Fibroblast of lung (primary cell): ENCODE results near the gene KRT6C.

Source experiments
- EZH2 ChIP-seq: IDR thresholded peaks from 2 replicates; pipeline ENCODE4 v1.5.1; 2012; ENCODE audit warnings: low read length, control low read depth, mild to moderate bottlenecking; ENCODE audit errors: missing control alignments
- TF ChIP-seq, protein P1 (sequence below), 2 donors: IDR thresholded peaks in 1 of 2; conservative IDR thresholded peaks in 1 of 2; 1 replicate in 1 of 2; 2 replicates in 1 of 2; pipeline ENCODE4 v1.5.1; 2011 to 2012; ENCODE audit warnings: low read length in 2 of 2, control low read depth in 1 of 2, inconsistent platforms in 1 of 2, low read depth in 1 of 2, mild to moderate bottlenecking in 1 of 2

DNA sequence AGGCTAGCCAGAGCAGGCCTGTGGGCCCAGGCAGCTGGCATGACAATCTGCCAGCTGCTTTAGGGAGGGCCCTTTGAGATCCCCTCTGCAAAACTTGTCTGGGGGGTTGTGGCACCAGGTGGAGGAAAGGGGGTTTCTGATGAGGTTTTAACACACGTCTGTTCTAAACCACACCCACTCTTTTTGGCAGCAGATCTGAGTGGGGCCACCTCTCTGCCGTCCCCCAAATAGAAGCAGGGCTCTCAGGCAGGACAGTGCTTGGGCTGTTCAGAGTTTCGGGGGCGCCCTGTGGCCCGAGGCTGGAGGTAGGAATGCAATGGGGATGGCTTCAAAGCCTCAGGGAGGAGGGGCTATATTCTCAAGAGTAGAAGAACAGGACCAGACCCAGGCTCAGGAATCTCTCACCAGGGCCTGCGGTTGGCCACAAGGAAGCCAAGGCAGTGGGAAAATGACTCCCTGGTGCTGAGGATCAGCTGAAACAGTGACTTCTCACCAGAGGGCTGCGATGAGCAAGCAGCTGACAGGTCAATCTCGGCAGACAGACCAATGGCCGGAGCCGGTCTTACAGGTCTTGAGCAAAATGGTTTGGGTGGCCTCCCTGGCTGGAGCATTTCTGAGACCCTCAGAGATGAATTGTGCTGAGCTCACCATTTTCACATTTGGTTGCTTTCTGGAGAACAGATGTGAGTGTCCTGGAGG lies 48.1 kb upstream of the KRT6C start:
- no peak for TF ChIP-seq EZH2
- TF ChIP-seq, protein P1, sequence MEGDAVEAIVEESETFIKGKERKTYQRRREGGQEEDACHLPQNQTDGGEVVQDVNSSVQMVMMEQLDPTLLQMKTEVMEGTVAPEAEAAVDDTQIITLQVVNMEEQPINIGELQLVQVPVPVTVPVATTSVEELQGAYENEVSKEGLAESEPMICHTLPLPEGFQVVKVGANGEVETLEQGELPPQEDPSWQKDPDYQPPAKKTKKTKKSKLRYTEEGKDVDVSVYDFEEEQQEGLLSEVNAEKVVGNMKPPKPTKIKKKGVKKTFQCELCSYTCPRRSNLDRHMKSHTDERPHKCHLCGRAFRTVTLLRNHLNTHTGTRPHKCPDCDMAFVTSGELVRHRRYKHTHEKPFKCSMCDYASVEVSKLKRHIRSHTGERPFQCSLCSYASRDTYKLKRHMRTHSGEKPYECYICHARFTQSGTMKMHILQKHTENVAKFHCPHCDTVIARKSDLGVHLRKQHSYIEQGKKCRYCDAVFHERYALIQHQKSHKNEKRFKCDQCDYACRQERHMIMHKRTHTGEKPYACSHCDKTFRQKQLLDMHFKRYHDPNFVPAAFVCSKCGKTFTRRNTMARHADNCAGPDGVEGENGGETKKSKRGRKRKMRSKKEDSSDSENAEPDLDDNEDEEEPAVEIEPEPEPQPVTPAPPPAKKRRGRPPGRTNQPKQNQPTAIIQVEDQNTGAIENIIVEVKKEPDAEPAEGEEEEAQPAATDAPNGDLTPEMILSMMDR (conservative IDR thresholded peaks at IDR 0.05 in 1 of 2, IDR thresholded peaks at IDR 0.05 in 1 of 2; ENCODE audit: low read depth in 1 of 2, low read length in 2 of 2) = no peak
